Measurements from ENCODE around the gene NFE2.

The NFE2 gene

DNA sequence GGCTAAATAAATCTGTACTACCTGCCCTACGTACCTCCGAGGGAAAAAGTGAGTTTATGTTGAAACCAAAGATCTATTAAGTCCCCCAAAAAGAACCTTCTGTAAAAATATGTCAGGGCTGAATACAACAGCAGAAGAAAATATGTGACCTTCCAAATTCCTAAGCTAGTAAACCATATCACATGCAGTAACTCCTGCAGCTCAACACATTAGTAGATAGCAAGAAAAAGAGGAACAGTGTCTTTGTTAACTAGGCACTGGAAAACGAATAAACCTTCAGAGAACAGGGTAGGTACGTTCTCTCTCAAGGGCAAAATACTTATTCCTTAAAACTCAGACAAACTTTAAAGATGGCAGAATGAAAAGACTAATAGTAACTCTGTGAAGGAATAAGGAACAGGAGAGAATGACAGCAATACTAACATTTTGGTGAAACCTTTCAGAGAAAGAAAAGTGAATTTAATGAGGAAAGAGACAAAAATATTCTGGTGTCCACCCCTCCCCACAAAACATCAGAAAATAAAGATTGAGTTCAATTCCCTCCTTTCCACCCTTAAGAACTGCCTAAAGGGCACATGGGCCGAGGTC is 38.9 kb downstream of the NFE2 start (continued):
- TF ChIP-seq ZNF530 (tag by site-specific recombination; IDR thresholded peaks at IDR 0.05; ENCODE audit: low read depth) = no peak
- peak; percentile 60 for TF ChIP-seq PRDM10 (tag by site-specific recombination; IDR thresholded peaks at IDR 0.05)
- TF ChIP-seq ZNF16 (tag by site-specific recombination; IDR thresholded peaks at IDR 0.05; ENCODE audit: low read depth) = no peak
- TF ChIP-seq ZNF501 (tag by site-specific recombination; IDR thresholded peaks at IDR 0.05) = 0 out of 2 replicates have a peak, but pooled peaks have one; percentile 25
- no peak for TF ChIP-seq ZNF324 (tag by site-specific recombination; IDR thresholded peaks at IDR 0.05)
- no peak for TF ChIP-seq ZNF558 (tag by site-specific recombination; IDR thresholded peaks at IDR 0.05)
- no peak for TF ChIP-seq ZSCAN16 (tag by site-specific recombination; IDR thresholded peaks at IDR 0.05)
- TF ChIP-seq ZBTB44 (tag by site-specific recombination; IDR thresholded peaks at IDR 0.05) = peak; percentile 35; the same call in 1 of the 2 replicates
- TF ChIP-seq SCRT2 (tag by site-specific recombination; IDR thresholded peaks at IDR 0.05) = no peak

GRCh38 chr12:54259194-54260011 is 41.4 kb downstream of the NFE2 start:
- H3K4me1 ChIP-seq (ENCODE audit: control insufficient read depth, insufficient read depth, low read length) = peaks cover 31% of the 10 kb centered on the region
- H3K9me3 ChIP-seq (ENCODE audit: control insufficient read depth, insufficient read depth, low read depth, low read length) = no peaks in the 10 kb centered on the region
- peaks cover 16 to 31% of the 10 kb centered on the region in 2 experiments; a peak in 2 of 3 replicates for H3K36me3 ChIP-seq (ENCODE audit: control insufficient read depth in 2 of 2, insufficient read depth in 1 of 2, low read length in 2 of 2)
- H3K4me3 ChIP-seq (ENCODE audit: low read depth, low read length) = peak overlapping the region; percentile 45
- peak overlapping the region; percentile 66 for H3K27ac ChIP-seq (ENCODE audit: extremely low read depth, low read depth, low read length)
- POLR2A ChIA-PET = interaction anchor here (0.6 to 7.8 kb wide), 13 partner anchors 8 to 259 kb away, joined by 3 to 113 read pairs (median 5); partner anchors contain the start of genes CBX5, COPZ1, HNRNPA1 and HOXC9
- CTCF ChIA-PET = interaction anchor here (0.6 to 3.4 kb wide), 19 partner anchors 18 to 651 kb away, joined by 3 to 11 read pairs (median 4); partner anchors contain the start of gene COPZ1
- TF ChIP-seq ZNF426 (tag by site-specific recombination; IDR thresholded peaks at IDR 0.05) (no peak), ZNF132 (tag by site-specific recombination; IDR thresholded peaks at IDR 0.05; ENCODE audit: borderline replicate concordance) (no peak), ZBTB11 (tag by site-specific recombination; conservative IDR thresholded peaks at IDR 0.05; ENCODE audit: low read depth) (no peak), ZNF785 (tag by site-specific recombination; IDR thresholded peaks at IDR 0.05) (no peak), ZNF558 (tag by site-specific recombination; IDR thresholded peaks at IDR 0.05) (no peak), ZNF423 (tag by site-specific recombination; IDR thresholded peaks at IDR 0.05) (no peak), ZNF704 (tag by site-specific recombination; IDR thresholded peaks at IDR 0.05) (no peak), ZNF501 (tag by site-specific recombination; IDR thresholded peaks at IDR 0.05) (no peak), ZNF140 (tag by site-specific recombination; IDR thresholded peaks at IDR 0.05) (no peak), ZNF292 (tag by site-specific recombination; IDR thresholded peaks at IDR 0.05; ENCODE audit: borderline replicate concordance, low read depth) (no peak), ZNF514 (tag by site-specific recombination; IDR thresholded peaks at IDR 0.05) (no peak), ZBTB21 (tag by site-specific recombination; IDR thresholded peaks at IDR 0.05) (no peak), ZNF549 (tag by site-specific recombination; IDR thresholded peaks at IDR 0.05) (no peak)
- TF ChIP-seq, protein P1, sequence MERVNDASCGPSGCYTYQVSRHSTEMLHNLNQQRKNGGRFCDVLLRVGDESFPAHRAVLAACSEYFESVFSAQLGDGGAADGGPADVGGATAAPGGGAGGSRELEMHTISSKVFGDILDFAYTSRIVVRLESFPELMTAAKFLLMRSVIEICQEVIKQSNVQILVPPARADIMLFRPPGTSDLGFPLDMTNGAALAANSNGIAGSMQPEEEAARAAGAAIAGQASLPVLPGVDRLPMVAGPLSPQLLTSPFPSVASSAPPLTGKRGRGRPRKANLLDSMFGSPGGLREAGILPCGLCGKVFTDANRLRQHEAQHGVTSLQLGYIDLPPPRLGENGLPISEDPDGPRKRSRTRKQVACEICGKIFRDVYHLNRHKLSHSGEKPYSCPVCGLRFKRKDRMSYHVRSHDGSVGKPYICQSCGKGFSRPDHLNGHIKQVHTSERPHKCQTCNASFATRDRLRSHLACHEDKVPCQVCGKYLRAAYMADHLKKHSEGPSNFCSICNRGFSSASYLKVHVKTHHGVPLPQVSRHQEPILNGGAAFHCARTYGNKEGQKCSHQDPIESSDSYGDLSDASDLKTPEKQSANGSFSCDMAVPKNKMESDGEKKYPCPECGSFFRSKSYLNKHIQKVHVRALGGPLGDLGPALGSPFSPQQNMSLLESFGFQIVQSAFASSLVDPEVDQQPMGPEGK (tag by site-specific recombination; IDR thresholded peaks at IDR 0.05) = peak; percentile 51

Data from HEK293 (cell line).